Smooth muscle cell (in vitro differentiated cells): Measurements from ENCODE around the gene WDR77. TPM values are rescaled to one million over a fixed set of nuclear protein-coding genes. Genes with fewer than 3 reads are reported as not detected.

ENCODE experiments used
- DNase-seq: peaks from one replicate; lab custom pipeline; 2025; ENCODE audit not compliant: unreplicated experiment; lab: John Stamatoyannopoulos, UW
- H2AFZ ChIP-seq: fragments of 200-600 bp; sonication (generic); 2 replicates; pipeline ENCODE4 v1.6.0; 2016; ENCODE audit warnings: antibody characterized with exemption, low read depth, mild to moderate bottlenecking
- H3F3A ChIP-seq: fragments of 200-600 bp; sonication (generic); 2 replicates; pipeline ENCODE4 v1.6.0; 2017; ENCODE audit warnings: antibody characterized with exemption, low read depth
- H3K27ac ChIP-seq: fragments of 200-600 bp; sonication (generic); 2 replicates; pipeline ENCODE4 v1.5.1; 2016; ENCODE audit warnings: low read depth, mild to moderate bottlenecking
- H3K27me3 ChIP-seq: fragments of 200-600 bp; sonication (generic); 2 replicates; pipeline ENCODE4 v1.6.1; 2016; ENCODE audit warnings: low read depth, mild to moderate bottlenecking
- H3K36me3 ChIP-seq: fragments of 200-600 bp; sonication (generic); 2 replicates; pipeline ENCODE4 v1.5.1; 2016; ENCODE audit warnings: low read depth
- H3K4me1 ChIP-seq: fragments of 200-600 bp; sonication (generic); 2 replicates; pipeline ENCODE4 v1.5.1; 2016; ENCODE audit warnings: low read depth
- H3K4me2 ChIP-seq: fragments of 200-600 bp; sonication (generic); 2 replicates; pipeline ENCODE4 v1.6.0; 2016; ENCODE audit warnings: mild to moderate bottlenecking
- H3K4me3 ChIP-seq: fragments of 200-600 bp; sonication (generic); 2 replicates; pipeline ENCODE4 v1.5.1; 2016; ENCODE audit warnings: mild to moderate bottlenecking
- H3K79me2 ChIP-seq: fragments of 200-600 bp; sonication (generic); 2 replicates; pipeline ENCODE4 v1.6.0; 2016; ENCODE audit warnings: low read depth, mild to moderate bottlenecking
- H3K9ac ChIP-seq: fragments of 200-600 bp; sonication (generic); 2 replicates; pipeline ENCODE4 v1.6.0; 2016; ENCODE audit warnings: low read depth
- H3K9me3 ChIP-seq: fragments of 200-600 bp; sonication (generic); replicated peaks from 2 replicates; pipeline ENCODE4 v1.5.1; 2016; ENCODE audit warnings: low read depth
- H4K20me1 ChIP-seq: fragments of 200-600 bp; sonication (generic); 2 replicates; pipeline ENCODE4 v1.6.0; 2016; ENCODE audit warnings: low read depth
- WGBS: methylation state at CpG from one replicate; pipeline ENCODE4 v1.1.7; 2016; ENCODE audit warnings: low lambda C conversion rate; 5-methylcytosine and 5-hydroxymethylcytosine counted together
- polyA plus RNA-seq: library from polyadenylated mRNA; unstranded; fragments of >200 nt; fragmentation: Nextera tagmentation; extraction: Ambion mirVana; gene quantifications from 2 replicates; pipeline ENCODE4 v1.2.1, GENCODE V29; 2016
- total RNA-seq: library from RNA; depleted of rRNA; stranded (reverse); fragments of >200 nt; gene quantifications from 2 replicates; pipeline ENCODE4 v1.2.3, GENCODE V29; 2014
- TF ChIP-seq, protein P1 (sequence below): fragments of 200-600 bp; sonication (generic); IDR thresholded peaks from 2 replicates; pipeline ENCODE4 v1.5.1; 2017; ENCODE audit warnings: borderline replicate concordance, mild to moderate bottlenecking, antibody characterized with exemption; ENCODE audit not compliant: insufficient read depth, poor library complexity, severe bottlenecking

WDR77 gene
- total and polyA plus RNA-seq, 2 experiments from 2014 or later, result 22.5 to 35.0 TPM

DNA sequence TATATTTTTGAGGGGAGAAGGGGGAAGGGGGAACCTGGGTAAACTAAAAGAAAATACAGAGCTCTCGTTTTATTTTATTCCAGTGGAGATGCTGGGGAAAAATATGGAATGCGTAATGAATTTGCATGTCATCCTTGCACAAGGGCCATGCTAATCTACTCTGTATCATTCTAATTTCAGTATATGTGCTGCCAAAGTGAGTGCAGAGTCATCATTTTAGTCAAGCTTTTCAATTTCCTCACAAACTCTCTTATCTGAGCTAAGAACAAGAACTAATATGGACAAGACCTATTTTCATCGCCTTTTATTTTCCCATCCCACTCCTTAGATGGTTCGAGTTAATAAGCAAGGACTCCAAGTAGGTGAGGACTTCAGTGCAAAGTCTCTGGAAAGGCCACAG is 41.2 kb upstream of the WDR77 start:
- Histone ChIP-seq H3K36me3 (no peaks in the 10 kb centered on the region), H4K20me1 (no peaks in the 10 kb centered on the region), H3K9me3 (no peaks in the 10 kb centered on the region), H3K4me3 (no peak overlapping the region), H3K79me2 (no peaks in the 10 kb centered on the region), H3K27me3 (no peaks in the 10 kb centered on the region), H2AFZ (no peak overlapping the region), H3K9ac (no peak overlapping the region), H3K27ac (no peak overlapping the region), H3K4me2 (no peak overlapping the region), H3K4me1 (no peaks in the 10 kb centered on the region), H3F3A (no peaks in the 10 kb centered on the region)
- no peak for DNase-seq
- TF ChIP-seq, protein P1, sequence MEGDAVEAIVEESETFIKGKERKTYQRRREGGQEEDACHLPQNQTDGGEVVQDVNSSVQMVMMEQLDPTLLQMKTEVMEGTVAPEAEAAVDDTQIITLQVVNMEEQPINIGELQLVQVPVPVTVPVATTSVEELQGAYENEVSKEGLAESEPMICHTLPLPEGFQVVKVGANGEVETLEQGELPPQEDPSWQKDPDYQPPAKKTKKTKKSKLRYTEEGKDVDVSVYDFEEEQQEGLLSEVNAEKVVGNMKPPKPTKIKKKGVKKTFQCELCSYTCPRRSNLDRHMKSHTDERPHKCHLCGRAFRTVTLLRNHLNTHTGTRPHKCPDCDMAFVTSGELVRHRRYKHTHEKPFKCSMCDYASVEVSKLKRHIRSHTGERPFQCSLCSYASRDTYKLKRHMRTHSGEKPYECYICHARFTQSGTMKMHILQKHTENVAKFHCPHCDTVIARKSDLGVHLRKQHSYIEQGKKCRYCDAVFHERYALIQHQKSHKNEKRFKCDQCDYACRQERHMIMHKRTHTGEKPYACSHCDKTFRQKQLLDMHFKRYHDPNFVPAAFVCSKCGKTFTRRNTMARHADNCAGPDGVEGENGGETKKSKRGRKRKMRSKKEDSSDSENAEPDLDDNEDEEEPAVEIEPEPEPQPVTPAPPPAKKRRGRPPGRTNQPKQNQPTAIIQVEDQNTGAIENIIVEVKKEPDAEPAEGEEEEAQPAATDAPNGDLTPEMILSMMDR, result no peak
- 93% methylated on average over 4 of the region's 4 CpGs for WGBS

DNA sequence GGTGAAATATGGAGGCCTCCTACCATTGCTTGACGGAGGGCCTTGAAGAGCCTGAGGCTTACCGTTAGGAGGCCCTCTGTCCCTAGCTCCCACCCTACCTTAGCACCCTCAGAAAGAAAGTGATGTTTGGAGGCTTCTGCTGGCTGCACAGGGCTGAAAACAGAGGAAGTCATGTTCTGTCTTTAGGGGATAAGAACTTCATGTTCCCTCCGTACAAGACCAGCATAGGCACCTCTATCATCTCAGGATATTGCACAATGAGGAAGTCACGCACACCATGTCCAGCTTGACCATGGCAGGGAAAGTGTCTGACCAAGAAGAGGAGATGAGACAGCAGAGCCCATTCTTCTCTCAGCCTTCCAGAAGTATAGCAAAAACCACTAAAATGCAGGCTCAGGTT is 40.5 kb upstream of the WDR77 start:
- Histone ChIP-seq H3K4me2 (no peak overlapping the region), H3K36me3 (no peaks in the 10 kb centered on the region), H3K9me3 (no peaks in the 10 kb centered on the region), H2AFZ (no peak overlapping the region), H3K79me2 (no peaks in the 10 kb centered on the region), H4K20me1 (no peaks in the 10 kb centered on the region), H3K27me3 (no peaks in the 10 kb centered on the region), H3K4me3 (no peak overlapping the region), H3K27ac (no peak overlapping the region), H3K4me1 (no peaks in the 10 kb centered on the region), H3F3A (no peaks in the 10 kb centered on the region), H3K9ac (no peak overlapping the region)
- 92% methylated on average over 4 of the region's 4 CpGs for WGBS
- TF ChIP-seq, protein P1, result no peak
- no peak for DNase-seq

DNA sequence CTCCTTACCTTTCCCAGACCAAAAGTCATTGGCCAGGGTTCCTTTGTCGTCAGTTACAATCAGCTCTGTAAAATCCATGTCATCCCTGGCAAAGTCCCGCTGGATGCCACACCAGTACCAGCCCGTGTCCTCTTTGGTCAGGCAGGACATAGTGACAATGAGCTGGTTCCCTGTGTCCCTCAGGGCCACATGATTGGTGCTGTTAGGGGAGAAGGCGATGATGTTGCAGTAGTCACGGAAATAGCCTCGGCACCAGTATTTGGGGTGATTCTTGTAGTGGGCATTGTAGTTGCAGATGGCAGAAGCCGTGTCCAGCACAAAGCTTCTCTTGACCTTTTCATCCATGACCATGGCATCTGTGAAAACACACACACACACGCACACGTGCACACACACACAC is 39.6 kb upstream of the WDR77 start:
- Histone ChIP-seq H3K4me3 (no peak overlapping the region), H2AFZ (no peak overlapping the region), H3K9me3 (no peaks in the 10 kb centered on the region), H3K79me2 (no peaks in the 10 kb centered on the region), H4K20me1 (no peaks in the 10 kb centered on the region), H3K27ac (no peak overlapping the region), H3K36me3 (no peaks in the 10 kb centered on the region), H3K27me3 (no peaks in the 10 kb centered on the region), H3F3A (no peaks in the 10 kb centered on the region), H3K4me1 (no peaks in the 10 kb centered on the region), H3K4me2 (no peak overlapping the region), H3K9ac (no peak overlapping the region)
- 87% methylated on average over 9 of the region's 9 CpGs for WGBS
- TF ChIP-seq, protein P1, result no peak
- DNase-seq, result no peak

DNA sequence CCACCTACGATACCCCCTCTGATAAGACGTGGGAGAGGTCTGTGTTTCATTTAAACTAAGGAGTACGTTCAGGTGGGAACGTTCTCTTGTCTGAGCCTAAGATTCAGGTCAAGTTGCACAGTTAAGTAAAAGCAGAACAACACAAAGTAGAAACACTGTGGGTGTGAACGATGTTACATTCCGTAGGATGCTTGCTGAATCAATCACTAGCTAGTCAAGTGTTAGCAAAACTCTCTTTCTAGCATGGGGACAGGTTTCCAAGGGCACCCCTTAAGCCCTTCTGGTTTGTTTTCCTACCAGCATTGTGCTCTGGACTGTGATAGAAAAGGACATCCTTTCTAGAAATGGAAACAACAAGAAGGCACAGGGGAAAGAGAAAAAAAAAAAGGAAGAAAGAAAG is 38.1 kb upstream of the WDR77 start:
- 90% methylated on average over 6 of the region's 6 CpGs for WGBS
- H4K20me1 ChIP-seq, result no peaks in the 10 kb centered on the region
- no peaks in the 10 kb centered on the region for H3K27me3 ChIP-seq
- no peaks in the 10 kb centered on the region for H3K4me1 ChIP-seq
- TF ChIP-seq, protein P1, result no peak
- no peak overlapping the region for H3K9ac ChIP-seq
- no peak overlapping the region for H3K27ac ChIP-seq
- no peak overlapping the region for H3K4me2 ChIP-seq
- no peak overlapping the region for H3K4me3 ChIP-seq
- H3K79me2 ChIP-seq, result no peaks in the 10 kb centered on the region
- no peaks in the 10 kb centered on the region for H3F3A ChIP-seq
- no peaks in the 10 kb centered on the region for H3K36me3 ChIP-seq
- no peak for DNase-seq
- no peaks in the 10 kb centered on the region for H3K9me3 ChIP-seq
- H2AFZ ChIP-seq, result no peak overlapping the region
